ENCODE results near the gene RAI1. TPM values are rescaled to one million over a fixed set of nuclear protein-coding genes. Genes with fewer than 3 reads are reported as not detected.
"Not testable (repeated sequence)": the region's sequence is repeated elsewhere in the genome, so short reads cannot be mapped to it uniquely, and the experiment has no call there.

Gene RAI1
- total RNA-seq, 3 donors from 2014 or later = 19.9 to 22.4 (median 20.1) TPM

- ATAC-seq (no peak), DNase-seq (no peak)
- peaks cover 10% of the 10 kb centered on the region for H3K4me1 Mint-ChIP-seq (ENCODE audit: low read depth)
- no peaks in the 10 kb centered on the region for H3K9me3 Mint-ChIP-seq
- no peak overlapping the region for H3K4me3 Mint-ChIP-seq
- H3K27me3 Mint-ChIP-seq (ENCODE audit: low read depth) = no peaks in the 10 kb centered on the region
- H3K36me3 Mint-ChIP-seq (ENCODE audit: insufficient read depth) = no peaks in the 10 kb centered on the region
Measured at GRCh38 chr17:17798010-17798556, 116.8 kb downstream of the RAI1 start.

GRCh38 chr17:17798573-17799255 lies 117.5 kb downstream of the RAI1 start:
- DNase-seq (no peak), ATAC-seq (no peak)
- peaks cover 4% of the 10 kb centered on the region for H3K4me1 Mint-ChIP-seq (ENCODE audit: low read depth)
- H3K9me3 Mint-ChIP-seq = no peaks in the 10 kb centered on the region
- H3K4me3 Mint-ChIP-seq = no peak overlapping the region
- H3K36me3 Mint-ChIP-seq (ENCODE audit: insufficient read depth) = no peaks in the 10 kb centered on the region
- H3K27me3 Mint-ChIP-seq (ENCODE audit: low read depth) = no peaks in the 10 kb centered on the region

GRCh38 chr17:17800504-17801021 lies 119.3 kb downstream of the RAI1 start:
- ATAC-seq (no peak), DNase-seq (no peak)
- H3K36me3 Mint-ChIP-seq (ENCODE audit: insufficient read depth) = no peaks in the 10 kb centered on the region
- H3K4me3 Mint-ChIP-seq = no peak overlapping the region
- H3K9me3 Mint-ChIP-seq = no peaks in the 10 kb centered on the region
- no peaks in the 10 kb centered on the region for H3K4me1 Mint-ChIP-seq (ENCODE audit: low read depth)
- no peaks in the 10 kb centered on the region for H3K27me3 Mint-ChIP-seq (ENCODE audit: low read depth)

GRCh38 chr17:17801800-17802481 lies 120.7 kb downstream of the RAI1 start:
- no peak for DNase-seq
- H3K9me3 Mint-ChIP-seq = no peaks in the 10 kb centered on the region
- no peaks in the 10 kb centered on the region for H3K36me3 Mint-ChIP-seq (ENCODE audit: insufficient read depth)
- H3K4me3 Mint-ChIP-seq = no peak overlapping the region
- ATAC-seq = no peak
- H3K27me3 Mint-ChIP-seq (ENCODE audit: low read depth) = no peaks in the 10 kb centered on the region
- H3K4me1 Mint-ChIP-seq (ENCODE audit: low read depth) = no peaks in the 10 kb centered on the region

GRCh38 chr17:17804007-17804406 lies 122.7 kb downstream of the RAI1 start:
- Mint-ChIP-seq H3K4me3 (no peak overlapping the region), H3K4me1 (ENCODE audit: low read depth) (peaks cover 2% of the 10 kb centered on the region), H3K9me3 (no peaks in the 10 kb centered on the region), H3K27me3 (ENCODE audit: low read depth) (no peaks in the 10 kb centered on the region), H3K36me3 (ENCODE audit: insufficient read depth) (no peaks in the 10 kb centered on the region)
- ATAC-seq = no peak
- no peak for DNase-seq

GRCh38 chr17:17805575-17805974 lies 124.3 kb downstream of the RAI1 start:
- Mint-ChIP-seq H3K36me3 (ENCODE audit: insufficient read depth) (no peaks in the 10 kb centered on the region), H3K9me3 (no peaks in the 10 kb centered on the region), H3K4me1 (ENCODE audit: low read depth) (peaks cover 2% of the 10 kb centered on the region), H3K27me3 (ENCODE audit: low read depth) (no peaks in the 10 kb centered on the region), H3K4me3 (no peak overlapping the region)
- ATAC-seq (no peak), DNase-seq (no peak)

GRCh38 chr17:17806035-17806434 lies 124.8 kb downstream of the RAI1 start:
- H3K4me1 Mint-ChIP-seq (ENCODE audit: low read depth) = peaks cover 2% of the 10 kb centered on the region
- ATAC-seq = no peak
- no peak overlapping the region for H3K4me3 Mint-ChIP-seq
- H3K27me3 Mint-ChIP-seq (ENCODE audit: low read depth) = no peaks in the 10 kb centered on the region
- no peaks in the 10 kb centered on the region for H3K36me3 Mint-ChIP-seq (ENCODE audit: insufficient read depth)
- DNase-seq = no peak
- no peaks in the 10 kb centered on the region for H3K9me3 Mint-ChIP-seq

- ATAC-seq = no peak
- Mint-ChIP-seq H3K4me3 (no peak overlapping the region), H3K4me1 (ENCODE audit: low read depth) (peaks cover 2% of the 10 kb centered on the region), H3K9me3 (no peaks in the 10 kb centered on the region), H3K27me3 (ENCODE audit: low read depth) (no peaks in the 10 kb centered on the region), H3K36me3 (ENCODE audit: insufficient read depth) (no peaks in the 10 kb centered on the region)
- DNase-seq = no peak
Measured at GRCh38 chr17:17806611-17807274, 125.5 kb downstream of the RAI1 start.

- Mint-ChIP-seq H3K36me3 (ENCODE audit: insufficient read depth) (no peaks in the 10 kb centered on the region), H3K9me3 (no peaks in the 10 kb centered on the region), H3K4me3 (no peak overlapping the region), H3K27me3 (ENCODE audit: low read depth) (no peaks in the 10 kb centered on the region), H3K4me1 (ENCODE audit: low read depth) (peaks cover 2% of the 10 kb centered on the region)
- DNase-seq (no peak), ATAC-seq (no peak)
Measured at GRCh38 chr17:17807440-17807839, 126.2 kb downstream of the RAI1 start.

GRCh38 chr17:17808200-17808599 lies 126.9 kb downstream of the RAI1 start:
- H3K27me3 Mint-ChIP-seq (ENCODE audit: low read depth); H3K4me3 Mint-ChIP-seq; H3K36me3 Mint-ChIP-seq (ENCODE audit: insufficient read depth); H3K9me3 Mint-ChIP-seq; H3K4me1 Mint-ChIP-seq (ENCODE audit: low read depth); DNase-seq; ATAC-seq: not testable (repeated sequence)

GRCh38 chr17:17808706-17809432 lies 127.6 kb downstream of the RAI1 start:
- ATAC-seq (peak; percentile 12 to 23), DNase-seq (no peak)
- H3K27me3 Mint-ChIP-seq (ENCODE audit: low read depth) = no peaks in the 10 kb centered on the region

GRCh38 chr17:17809531-17810083 lies 128.3 kb downstream of the RAI1 start:
- DNase-seq = no peak
- Mint-ChIP-seq H3K4me1 (ENCODE audit: low read depth) (peaks cover 2% of the 10 kb centered on the region), H3K4me3 (no peak overlapping the region), H3K36me3 (ENCODE audit: insufficient read depth) (no peaks in the 10 kb centered on the region), H3K27me3 (ENCODE audit: low read depth) (no peaks in the 10 kb centered on the region), H3K9me3 (no peaks in the 10 kb centered on the region)
- no peak for ATAC-seq

More at GRCh38 chr17:17808706-17809432, 127.6 kb downstream of the RAI1 start:
- peaks cover 2% of the 10 kb centered on the region for H3K4me1 Mint-ChIP-seq (ENCODE audit: low read depth)
- H3K9me3 Mint-ChIP-seq = no peaks in the 10 kb centered on the region
- no peaks in the 10 kb centered on the region for H3K36me3 Mint-ChIP-seq (ENCODE audit: insufficient read depth)
- H3K4me3 Mint-ChIP-seq = no peak overlapping the region

GRCh38 chr17:17810084-17810894 lies 129.0 kb downstream of the RAI1 start:
- no peaks in the 10 kb centered on the region for H3K36me3 Mint-ChIP-seq (ENCODE audit: insufficient read depth)
- ATAC-seq (no peak), DNase-seq (no peak)
- H3K4me1 Mint-ChIP-seq (ENCODE audit: low read depth) = peaks cover 2% of the 10 kb centered on the region
- no peaks in the 10 kb centered on the region for H3K27me3 Mint-ChIP-seq (ENCODE audit: low read depth)
- no peaks in the 10 kb centered on the region for H3K9me3 Mint-ChIP-seq
- H3K4me3 Mint-ChIP-seq = no peak overlapping the region
